Ishikawa (cell line): Measurements from ENCODE around the gene THSD7A.

Experiments used
- CEBPB ChIP-seq: IDR thresholded peaks from 2 replicates; pipeline ENCODE4 v1.6.1; 2012
- EP300 ChIP-seq: IDR thresholded peaks from 2 replicates; pipeline ENCODE4 v1.6.1; 2012; ENCODE audit warnings: borderline replicate concordance
- FOXM1 ChIP-seq: IDR thresholded peaks from 2 replicates; pipeline ENCODE4 v1.6.1; 2012; ENCODE audit warnings: low read depth, borderline replicate concordance
- TAF1 ChIP-seq: IDR thresholded peaks from 2 replicates; pipeline ENCODE4 v1.6.1; 2012; ENCODE audit warnings: low read depth, mild to moderate bottlenecking
- YY1 ChIP-seq: IDR thresholded peaks from 2 replicates; pipeline ENCODE4 v1.6.1; 2012; ENCODE audit warnings: low read depth

DNA sequence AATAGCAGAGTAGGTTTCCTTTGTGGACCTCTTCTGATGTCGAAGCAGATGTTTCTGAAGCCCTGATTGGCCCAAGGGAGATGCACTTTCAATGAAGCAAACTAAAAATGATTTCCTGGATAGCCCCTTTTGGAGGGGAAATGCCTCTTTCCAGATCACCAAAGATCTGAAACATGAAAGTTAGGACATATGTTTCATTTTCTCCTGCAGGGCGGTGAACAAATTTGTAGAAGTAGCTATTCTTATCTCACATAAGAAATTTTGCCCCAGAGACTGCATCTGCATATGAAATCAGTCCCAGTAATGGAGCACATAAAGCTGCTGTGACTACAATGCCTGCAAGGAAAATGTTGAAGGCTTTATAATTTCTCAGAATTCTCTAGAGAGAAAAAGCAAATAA lies 56.0 kb downstream of the THSD7A start:
- TF ChIP-seq TAF1 (no peak), YY1 (no peak), CEBPB (no peak), FOXM1 (no peak), EP300 (no peak)
